GM13976 (cell line): Measurements from ENCODE around the gene APOA4.

Experiments
- DNase-seq: peaks from one replicate; pipeline ENCODE4 v3.0.0; 2012; ENCODE audit warnings: low spot score
- CTCF ChIP-seq: IDR thresholded peaks from 2 replicates; pipeline ENCODE4 v1.5.1; 2012; ENCODE audit warnings: borderline replicate concordance, mild to moderate bottlenecking; ENCODE audit not compliant: insufficient read depth; ENCODE audit errors: extremely low read depth, missing control alignments, control extremely low read depth
- in situ Hi-C: fragments of 300-500 bp; cut with MboI; formaldehyde crosslinking; loops from one replicate; pipeline ENCODE4 v1.12.0; 2022; ENCODE audit warnings: low sequenced_read_pairs, mixed read lengths, inconsistent platforms; ENCODE audit not compliant: unreplicated experiment

Gene APOA4

GRCh38 chr11:116787786-116788486 lies 35.2 kb downstream of the APOA4 start, which contains the start of gene ZPR1:
TSS of gene ZPR1 (minus strand) at chr11:116788023. CDS start at chr11:116787990, 33 bp downstream.
- peak; percentile 94 for DNase-seq
- TF ChIP-seq CTCF, result no peak
- in situ Hi-C loops, result loop anchor here (25.0 kb wide), 1 partner anchor 324 kb away; no protein-coding TSS in a partner anchor

- in situ Hi-C loops, result loop anchor here (25.0 kb wide), 1 partner anchor 325 kb away; no protein-coding TSS in a partner anchor
- no peak for TF ChIP-seq CTCF
- no peak for DNase-seq
These were observed 35.7 kb downstream of the APOA4 start for GRCh38 chr11:116787436-116787785.

- TF ChIP-seq CTCF, result no peak
- in situ Hi-C loops, result loop anchor here (25.0 kb wide), 1 partner anchor 325 kb away; no protein-coding TSS in a partner anchor
- DNase-seq, result no peak
These were observed 36.1 kb downstream of the APOA4 start for GRCh38 chr11:116786966-116787365.

GRCh38 chr11:116786326-116786725 lies 36.8 kb downstream of the APOA4 start:
- no peak for TF ChIP-seq CTCF
- in situ Hi-C loops, result loop anchor here (25.0 kb wide), 1 partner anchor 326 kb away; no protein-coding TSS in a partner anchor
- DNase-seq, result no peak

- DNase-seq, result peak; percentile 32
- in situ Hi-C loops, result loop anchor here (25.0 kb wide), 1 partner anchor 330 kb away; no protein-coding TSS in a partner anchor
- no peak for TF ChIP-seq CTCF
These were observed 40.4 kb downstream of the APOA4 start for GRCh38 chr11:116782728-116783127.

- no peak for TF ChIP-seq CTCF
- in situ Hi-C loops, result loop anchor here (25.0 kb wide), 1 partner anchor 334 kb away; no protein-coding TSS in a partner anchor
These were observed 44.5 kb downstream of the APOA4 start for GRCh38 chr11:116778556-116778955.

More at GRCh38 chr11:116778556-116778955, 44.5 kb downstream of the APOA4 start:
- DNase-seq, result no peak
